Measurements from ENCODE around the gene PROSER2. TPM values are rescaled to one million over a fixed set of nuclear protein-coding genes. Genes with fewer than 3 reads are reported as not detected.

The PROSER2 gene
- total and polyA plus RNA-seq, 9 of the 15 experiments (the other 6 are each of a cell fraction or from before 2014, with no cell fraction given): 0.62 to 14.8 (median 2.9) TPM

DNA sequence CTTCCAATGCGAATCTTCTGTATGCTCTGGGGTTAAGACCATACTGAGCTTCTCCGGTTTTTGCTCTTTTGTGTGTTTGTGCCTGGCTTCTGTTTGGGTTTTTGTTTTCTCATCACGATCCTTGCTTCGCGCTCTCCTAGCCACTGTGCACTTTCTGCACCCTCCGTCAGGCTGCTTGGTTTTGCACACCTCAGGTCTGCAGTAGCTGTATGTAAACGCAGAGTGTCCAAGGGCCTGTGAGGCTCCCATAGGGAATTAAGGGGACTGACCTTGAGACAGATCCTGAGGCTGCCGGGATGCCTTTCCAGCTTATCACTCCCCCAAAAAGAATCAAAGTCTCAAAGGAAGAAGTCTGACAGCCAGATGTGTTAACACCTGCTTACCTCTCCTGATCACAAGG, 95.2 kb downstream of the PROSER2 start:
- Histone ChIP-seq H3K9me1 (ENCODE audit: control insufficient read depth, insufficient read depth, low read length) (no peaks in the 10 kb centered on the region), H4K20me1 (replicated peaks; ENCODE audit: control insufficient read depth, insufficient read depth, low read length) (no peaks in the 10 kb centered on the region), H3K27ac (ENCODE audit: extremely low read depth, low read depth, low read length) (no peak overlapping the region), H3K79me2 (ENCODE audit: control insufficient read depth, insufficient read depth, low read length) (no peaks in the 10 kb centered on the region), H2AFZ (ENCODE audit: low read depth, low read length) (no peak overlapping the region), H3K27me3 (ENCODE audit: control insufficient read depth in 2 of 2, insufficient read depth in 2 of 2, low read length in 2 of 2) (no peaks in the 10 kb centered on the region), H3K4me2 (ENCODE audit: insufficient read depth, low read length) (no peak overlapping the region), H3K4me3 (no peak overlapping the region), H3K9me3 (replicated peaks; ENCODE audit: control insufficient read depth, insufficient read depth, low read depth, low read length) (no peaks in the 10 kb centered on the region), H3K4me1 (replicated peaks in 1 of 2; ENCODE audit: control insufficient read depth in 2 of 2, insufficient read depth in 2 of 2, low read length in 2 of 2) (peaks cover 2% of the 10 kb centered on the region in 2 experiments; a peak in 3 of 5 replicates), H3K9ac (ENCODE audit: insufficient read depth in 1 of 2, low read depth in 2 of 2, low read length in 2 of 2) (no peak overlapping the region), H3K36me3 (ENCODE audit: control insufficient read depth, insufficient read depth, low read length) (peaks cover 32% of the 10 kb centered on the region)
- DNase-seq (ENCODE audit: extremely low read depth in 1 of 4, low spot score in 3 of 4) (no peak), FAIRE-seq (no peak), ATAC-seq (no peak)
- BruUV-seq (replicated peaks): no TSS peak
- WGBS (ENCODE audit: insufficient coverage, low coverage, missing lambda C conversion rate): 79% methylated on average over 8 of the region's 8 CpGs
- TF ChIP-seq, protein P1, sequence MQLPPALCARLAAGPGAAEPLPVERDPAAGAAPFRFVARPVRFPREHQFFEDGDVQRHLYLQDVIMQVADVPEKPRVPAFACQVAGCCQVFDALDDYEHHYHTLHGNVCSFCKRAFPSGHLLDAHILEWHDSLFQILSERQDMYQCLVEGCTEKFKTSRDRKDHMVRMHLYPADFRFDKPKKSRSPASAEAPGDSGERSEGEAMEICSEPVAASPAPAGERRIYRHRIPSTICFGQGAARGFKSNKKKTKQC (CRISPR knock-in tag; IDR thresholded peaks at IDR 0.05): no peak
- no peak for TF ChIP-seq SETDB1 (IDR thresholded peaks at IDR 0.05; ENCODE audit: low read length)
- TF ChIP-seq, protein P2, sequence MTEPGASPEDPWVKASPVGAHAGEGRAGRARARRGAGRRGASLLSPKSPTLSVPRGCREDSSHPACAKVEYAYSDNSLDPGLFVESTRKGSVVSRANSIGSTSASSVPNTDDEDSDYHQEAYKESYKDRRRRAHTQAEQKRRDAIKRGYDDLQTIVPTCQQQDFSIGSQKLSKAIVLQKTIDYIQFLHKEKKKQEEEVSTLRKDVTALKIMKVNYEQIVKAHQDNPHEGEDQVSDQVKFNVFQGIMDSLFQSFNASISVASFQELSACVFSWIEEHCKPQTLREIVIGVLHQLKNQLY (CRISPR knock-in tag; conservative IDR thresholded peaks at IDR 0.05): no peak
- intact Hi-C loops (cut with micrococcal nuclease) (no loop called here), in situ Hi-C loops (cut with MboI) (no loop called here)
- ChIA-PET POLR2A (interaction anchor here (1.0 to 1.5 kb wide), 2 partner anchors 20 to 42 kb away, joined by 3 read pairs; no protein-coding TSS in a partner anchor), CTCF (ENCODE audit: low intra/inter-chr PET ratio) (no interaction called here)

DNA sequence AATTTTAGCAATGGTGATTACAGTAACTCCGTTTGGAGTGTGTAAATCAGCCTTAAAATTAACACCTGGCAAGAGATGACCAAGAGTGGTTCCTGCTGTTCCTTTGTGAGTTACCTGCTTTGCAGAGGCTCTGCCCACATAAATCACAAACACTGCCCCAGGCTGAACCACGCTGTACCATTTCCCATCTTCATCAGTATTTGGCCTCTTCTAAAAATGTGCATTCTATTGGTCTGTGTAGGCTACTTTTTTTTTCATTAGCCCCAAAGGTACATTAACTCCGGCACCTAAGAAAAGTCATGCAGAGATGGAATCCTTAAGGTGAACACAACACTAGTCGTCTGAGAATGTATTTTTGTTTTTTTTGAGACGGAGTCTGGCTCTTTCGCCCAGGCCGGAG, 96.1 kb downstream of the PROSER2 start:
- 80% methylated on average over 7 of the region's 7 CpGs for WGBS (ENCODE audit: insufficient coverage, low coverage, missing lambda C conversion rate)
- Histone ChIP-seq H3K4me1 (replicated peaks in 1 of 2; ENCODE audit: control insufficient read depth in 2 of 2, insufficient read depth in 2 of 2, low read length in 2 of 2) (no peaks in the 10 kb centered on the region), H3K4me3 (no peak overlapping the region), H3K9me1 (ENCODE audit: control insufficient read depth, insufficient read depth, low read length) (no peaks in the 10 kb centered on the region), H3K9me3 (replicated peaks; ENCODE audit: control insufficient read depth, insufficient read depth, low read depth, low read length) (no peaks in the 10 kb centered on the region), H3K9ac (ENCODE audit: insufficient read depth in 1 of 2, low read depth in 2 of 2, low read length in 2 of 2) (no peak overlapping the region), H3K27me3 (ENCODE audit: control insufficient read depth in 2 of 2, insufficient read depth in 2 of 2, low read length in 2 of 2) (no peaks in the 10 kb centered on the region), H2AFZ (ENCODE audit: low read depth, low read length) (no peak overlapping the region), H3K27ac (ENCODE audit: extremely low read depth, low read depth, low read length) (no peak overlapping the region), H3K4me2 (ENCODE audit: insufficient read depth, low read length) (no peak overlapping the region), H3K36me3 (ENCODE audit: control insufficient read depth, insufficient read depth, low read length) (peaks cover 37% of the 10 kb centered on the region), H3K79me2 (ENCODE audit: control insufficient read depth, insufficient read depth, low read length) (no peaks in the 10 kb centered on the region), H4K20me1 (replicated peaks; ENCODE audit: control insufficient read depth, insufficient read depth, low read length) (no peaks in the 10 kb centered on the region)
- intact Hi-C loops (cut with micrococcal nuclease) (no loop called here), in situ Hi-C loops (cut with MboI) (no loop called here)
- FAIRE-seq (no peak), DNase-seq (ENCODE audit: extremely low read depth in 1 of 4, low spot score in 3 of 4) (no peak), ATAC-seq (no peak)
- POLR2A ChIA-PET: interaction anchor here (1.5 kb wide), 1 partner anchor 21 kb away, joined by 3 read pairs; no protein-coding TSS in a partner anchor
- no TSS peak for BruUV-seq (replicated peaks)
- CTCF ChIA-PET (ENCODE audit: low intra/inter-chr PET ratio): no interaction called here
- TF ChIP-seq, protein P3, sequence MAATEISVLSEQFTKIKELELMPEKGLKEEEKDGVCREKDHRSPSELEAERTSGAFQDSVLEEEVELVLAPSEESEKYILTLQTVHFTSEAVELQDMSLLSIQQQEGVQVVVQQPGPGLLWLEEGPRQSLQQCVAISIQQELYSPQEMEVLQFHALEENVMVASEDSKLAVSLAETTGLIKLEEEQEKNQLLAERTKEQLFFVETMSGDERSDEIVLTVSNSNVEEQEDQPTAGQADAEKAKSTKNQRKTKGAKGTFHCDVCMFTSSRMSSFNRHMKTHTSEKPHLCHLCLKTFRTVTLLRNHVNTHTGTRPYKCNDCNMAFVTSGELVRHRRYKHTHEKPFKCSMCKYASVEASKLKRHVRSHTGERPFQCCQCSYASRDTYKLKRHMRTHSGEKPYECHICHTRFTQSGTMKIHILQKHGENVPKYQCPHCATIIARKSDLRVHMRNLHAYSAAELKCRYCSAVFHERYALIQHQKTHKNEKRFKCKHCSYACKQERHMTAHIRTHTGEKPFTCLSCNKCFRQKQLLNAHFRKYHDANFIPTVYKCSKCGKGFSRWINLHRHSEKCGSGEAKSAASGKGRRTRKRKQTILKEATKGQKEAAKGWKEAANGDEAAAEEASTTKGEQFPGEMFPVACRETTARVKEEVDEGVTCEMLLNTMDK (IDR thresholded peaks at IDR 0.05; ENCODE audit: borderline replicate concordance, insufficient read depth, low read depth, low read length, poor library complexity, severe bottlenecking): no peak
- TF ChIP-seq CXXC5 (CRISPR knock-in tag; IDR thresholded peaks at IDR 0.05): no peak
- TF ChIP-seq, protein P4, sequence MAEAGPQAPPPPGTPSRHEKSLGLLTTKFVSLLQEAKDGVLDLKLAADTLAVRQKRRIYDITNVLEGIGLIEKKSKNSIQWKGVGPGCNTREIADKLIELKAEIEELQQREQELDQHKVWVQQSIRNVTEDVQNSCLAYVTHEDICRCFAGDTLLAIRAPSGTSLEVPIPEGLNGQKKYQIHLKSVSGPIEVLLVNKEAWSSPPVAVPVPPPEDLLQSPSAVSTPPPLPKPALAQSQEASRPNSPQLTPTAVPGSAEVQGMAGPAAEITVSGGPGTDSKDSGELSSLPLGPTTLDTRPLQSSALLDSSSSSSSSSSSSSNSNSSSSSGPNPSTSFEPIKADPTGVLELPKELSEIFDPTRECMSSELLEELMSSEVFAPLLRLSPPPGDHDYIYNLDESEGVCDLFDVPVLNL (CRISPR knock-in tag; IDR thresholded peaks at IDR 0.05; ENCODE audit: low read depth): no peak
- TF ChIP-seq ELF2 (CRISPR knock-in tag; IDR thresholded peaks at IDR 0.05): no peak
- TF ChIP-seq ZNF77 (CRISPR knock-in tag; IDR thresholded peaks at IDR 0.05): no peak
- TF ChIP-seq, protein P5, sequence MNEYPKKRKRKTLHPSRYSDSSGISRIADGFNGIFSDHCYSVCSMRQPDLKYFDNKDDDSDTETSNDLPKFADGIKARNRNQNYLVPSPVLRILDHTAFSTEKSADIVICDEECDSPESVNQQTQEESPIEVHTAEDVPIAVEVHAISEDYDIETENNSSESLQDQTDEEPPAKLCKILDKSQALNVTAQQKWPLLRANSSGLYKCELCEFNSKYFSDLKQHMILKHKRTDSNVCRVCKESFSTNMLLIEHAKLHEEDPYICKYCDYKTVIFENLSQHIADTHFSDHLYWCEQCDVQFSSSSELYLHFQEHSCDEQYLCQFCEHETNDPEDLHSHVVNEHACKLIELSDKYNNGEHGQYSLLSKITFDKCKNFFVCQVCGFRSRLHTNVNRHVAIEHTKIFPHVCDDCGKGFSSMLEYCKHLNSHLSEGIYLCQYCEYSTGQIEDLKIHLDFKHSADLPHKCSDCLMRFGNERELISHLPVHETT (CRISPR knock-in tag; conservative IDR thresholded peaks at IDR 0.05 in 1 of 2, IDR thresholded peaks at IDR 0.05 in 1 of 2): no peak
